Measurements from ENCODE around the gene RBM38. TPM values are rescaled to one million over a fixed set of nuclear protein-coding genes. Genes with fewer than 3 reads are reported as not detected.

The RBM38 gene
- total RNA-seq, 1 donor from 2014 or later, result 8.7 TPM

GRCh38 chr20:57374931-57375651 lies 16.1 kb upstream of the RBM38 start:
- no peak for DNase-seq (ENCODE audit: low read depth)

GRCh38 chr20:57375652-57376230 lies 15.5 kb upstream of the RBM38 start:
- DNase-seq (ENCODE audit: low read depth), result no peak

GRCh38 chr20:57377350-57377749 lies 13.8 kb upstream of the RBM38 start:
- no peak for DNase-seq (ENCODE audit: low read depth)

- no peak for DNase-seq (ENCODE audit: low read depth)
Observed at GRCh38 chr20:57378107-57378506, 13.1 kb upstream of the RBM38 start.

GRCh38 chr20:57378646-57379262 lies 12.4 kb upstream of the RBM38 start:
- DNase-seq (ENCODE audit: low read depth), result no peak

- no peak for DNase-seq (ENCODE audit: low read depth)
Observed at GRCh38 chr20:57379263-57379647, 11.9 kb upstream of the RBM38 start.

GRCh38 chr20:57380081-57380750 lies 11.0 kb upstream of the RBM38 start:
- no peak for DNase-seq (ENCODE audit: low read depth)

GRCh38 chr20:57381596-57382503 lies 9.3 kb upstream of the RBM38 start:
- peak; percentile 81 for DNase-seq (ENCODE audit: low read depth)

GRCh38 chr20:57382516-57382915 lies 8.7 kb upstream of the RBM38 start:
- no peak for DNase-seq (ENCODE audit: low read depth)

- no peak for DNase-seq (ENCODE audit: low read depth)
Observed at GRCh38 chr20:57383447-57384347, 7.5 kb upstream of the RBM38 start.

GRCh38 chr20:57384486-57384885 lies 6.7 kb upstream of the RBM38 start:
- DNase-seq (ENCODE audit: low read depth), result no peak

- DNase-seq (ENCODE audit: low read depth), result no peak
Observed at GRCh38 chr20:57384953-57385761, 6.0 kb upstream of the RBM38 start.

- DNase-seq (ENCODE audit: low read depth), result no peak
Observed at GRCh38 chr20:57385940-57386339, 5.3 kb upstream of the RBM38 start.

GRCh38 chr20:57386762-57387161 lies 4.4 kb upstream of the RBM38 start:
- DNase-seq (ENCODE audit: low read depth), result no peak

- no peak for DNase-seq (ENCODE audit: low read depth)
Observed at GRCh38 chr20:57387463-57387862, 3.7 kb upstream of the RBM38 start.

GRCh38 chr20:57387945-57388371 lies 3.2 kb upstream of the RBM38 start:
- DNase-seq (ENCODE audit: low read depth), result no peak

GRCh38 chr20:57388953-57389694 lies 2.1 kb upstream of the RBM38 start:
- peak; percentile 62 for DNase-seq (ENCODE audit: low read depth)

Measured in myocyte (in vitro differentiated cells).